Fibroblast of mammary gland (primary cell): ENCODE results near the gene SNX17.

Source experiments
- DNase-seq: peaks from one replicate; pipeline ENCODE4 v3.0.0-alpha.2; 2010; ENCODE audit warnings: low read depth
- H3K4me3 ChIP-seq: 2 replicates; pipeline ENCODE4 v1.5.1; 2011; ENCODE audit warnings: low read depth, mild to moderate bottlenecking, low read length, moderate library complexity; ENCODE audit not compliant: control insufficient read depth
- CTCF ChIP-seq: conservative IDR thresholded peaks from 2 replicates; pipeline ENCODE4 v1.5.1; 2011; ENCODE audit warnings: low read depth, low read length, inconsistent platforms; ENCODE audit not compliant: control insufficient read depth, insufficient read depth

Gene SNX17

DNA sequence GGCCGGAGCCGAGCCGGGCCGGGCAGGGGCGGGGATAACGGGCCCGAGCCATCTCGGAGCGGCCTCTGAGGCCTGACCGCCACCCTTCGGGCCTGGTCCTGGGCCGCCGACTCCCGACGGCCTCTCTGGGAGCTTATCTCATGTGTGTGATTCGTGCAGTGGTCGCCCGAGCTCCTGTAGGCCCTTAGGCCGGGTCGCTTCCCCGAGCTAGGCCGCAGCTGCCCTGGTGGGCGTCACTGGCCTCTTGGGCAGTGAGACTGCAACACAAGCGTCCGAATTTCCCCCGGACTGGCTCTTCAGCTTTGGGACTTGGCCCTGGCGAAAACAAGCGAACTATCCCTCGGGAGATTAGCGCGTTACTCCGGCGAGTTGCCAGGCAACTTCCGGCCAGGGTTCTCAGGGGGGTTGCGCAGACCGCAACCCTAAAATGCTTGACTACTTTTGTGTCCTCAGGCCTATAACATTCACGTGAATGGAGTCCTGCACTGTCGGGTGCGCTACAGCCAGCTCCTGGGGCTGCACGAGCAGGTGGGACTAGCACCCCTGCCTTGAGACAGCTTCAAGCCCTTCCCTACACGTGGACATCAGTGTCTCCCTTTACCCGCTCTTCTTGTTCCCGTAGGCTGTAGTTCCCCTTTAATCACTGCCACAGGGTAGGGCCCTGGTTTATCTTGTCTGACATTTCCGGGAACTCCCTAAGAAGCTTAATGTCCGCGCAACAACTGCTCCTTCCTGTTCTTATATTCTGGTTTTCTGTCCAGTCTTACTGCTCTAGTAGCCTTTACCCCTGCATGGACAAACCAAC lies 602 bp downstream of the SNX17 start:
- H3K4me3 ChIP-seq, result peak overlapping the region; percentile 93
- TF ChIP-seq CTCF, result no peak
- peak; percentile 63 for DNase-seq

- no peak overlapping the region for H3K4me3 ChIP-seq
- no peak for DNase-seq
- no peak for TF ChIP-seq CTCF
These were observed 2.5 kb downstream of the SNX17 start for GRCh38 chr2:27372937-27373336.

DNA sequence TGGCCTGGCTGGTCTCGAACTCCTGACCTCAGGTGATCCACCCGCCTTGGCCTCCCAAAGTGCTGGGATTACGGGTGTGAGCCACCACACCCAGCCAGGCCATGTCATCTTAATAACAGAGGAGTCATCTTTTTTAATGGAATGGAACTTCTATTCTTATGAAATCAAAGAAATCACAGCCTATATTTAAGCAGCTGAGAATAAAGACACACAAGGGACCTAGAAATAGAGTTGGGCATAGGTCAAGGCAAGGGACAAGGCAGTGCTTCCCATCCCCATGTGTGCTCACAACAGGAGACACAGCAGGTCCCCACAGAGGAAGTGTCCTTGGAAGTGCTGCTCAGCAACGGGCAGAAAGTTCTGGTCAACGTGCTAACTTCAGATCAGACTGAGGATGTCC lies 3.2 kb downstream of the SNX17 start:
- TF ChIP-seq CTCF, result no peak
- no peak for DNase-seq
- no peak overlapping the region for H3K4me3 ChIP-seq

DNA sequence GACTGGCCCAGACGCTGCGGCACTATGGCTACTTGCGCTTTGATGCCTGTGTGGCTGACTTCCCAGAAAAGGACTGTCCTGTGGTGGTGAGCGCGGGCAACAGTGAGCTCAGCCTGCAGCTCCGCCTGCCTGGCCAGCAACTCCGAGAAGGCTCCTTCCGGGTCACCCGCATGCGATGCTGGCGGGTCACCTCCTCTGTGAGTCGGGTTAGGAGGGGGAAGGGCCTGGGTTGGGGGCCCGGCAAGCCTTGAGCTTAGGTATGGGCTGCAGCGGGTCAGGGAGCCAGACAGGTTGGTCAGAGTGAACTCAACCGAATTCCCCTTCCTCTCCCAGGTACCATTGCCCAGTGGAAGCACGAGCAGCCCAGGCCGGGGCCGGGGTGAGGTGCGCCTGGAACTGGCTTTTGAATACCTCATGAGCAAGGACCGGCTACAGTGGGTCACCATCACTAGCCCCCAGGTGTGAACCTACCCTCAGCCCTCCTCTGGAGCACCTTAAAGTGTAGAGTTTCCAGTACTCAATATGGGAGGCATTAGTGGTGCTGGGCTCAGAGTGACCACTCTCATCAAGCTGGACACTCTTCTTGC lies 5.2 kb downstream of the SNX17 start:
- TF ChIP-seq CTCF, result no peak
- no peak for DNase-seq
- no peak overlapping the region for H3K4me3 ChIP-seq

GRCh38 chr2:27376151-27376865 lies 5.9 kb downstream of the SNX17 start:
- no peak for DNase-seq
- no peak for TF ChIP-seq CTCF
- H3K4me3 ChIP-seq, result no peak overlapping the region

GRCh38 chr2:27376866-27377617 lies 6.6 kb downstream of the SNX17 start:
- H3K4me3 ChIP-seq, result no peak overlapping the region
- TF ChIP-seq CTCF, result no peak
- no peak for DNase-seq
